GM12864 (cell line): ENCODE results near the gene IARS2.
A peak's percentile ranks its signal among the peaks of the same experiment; 100 is the strongest.
"Not testable (repeated sequence)": the region's sequence is repeated elsewhere in the genome, so short reads cannot be mapped to it uniquely, and the experiment has no call there.

ENCODE experiments used
- DNase-seq: peaks from one replicate; pipeline ENCODE4 v3.0.0-alpha.2; 2011; ENCODE audit warnings: low read depth
- H3K4me3 ChIP-seq: 2 replicates; pipeline ENCODE4 v1.5.1; 2011; ENCODE audit warnings: mild to moderate bottlenecking, low read depth, low read length, control low read depth
- TF ChIP-seq, protein P1 (sequence below): IDR thresholded peaks from 2 replicates; pipeline ENCODE4 v1.5.1; 2011; ENCODE audit warnings: low read depth, mild to moderate bottlenecking, moderate library complexity, low read length, control low read depth, inconsistent platforms; ENCODE audit errors: missing control alignments

Gene IARS2

DNA sequence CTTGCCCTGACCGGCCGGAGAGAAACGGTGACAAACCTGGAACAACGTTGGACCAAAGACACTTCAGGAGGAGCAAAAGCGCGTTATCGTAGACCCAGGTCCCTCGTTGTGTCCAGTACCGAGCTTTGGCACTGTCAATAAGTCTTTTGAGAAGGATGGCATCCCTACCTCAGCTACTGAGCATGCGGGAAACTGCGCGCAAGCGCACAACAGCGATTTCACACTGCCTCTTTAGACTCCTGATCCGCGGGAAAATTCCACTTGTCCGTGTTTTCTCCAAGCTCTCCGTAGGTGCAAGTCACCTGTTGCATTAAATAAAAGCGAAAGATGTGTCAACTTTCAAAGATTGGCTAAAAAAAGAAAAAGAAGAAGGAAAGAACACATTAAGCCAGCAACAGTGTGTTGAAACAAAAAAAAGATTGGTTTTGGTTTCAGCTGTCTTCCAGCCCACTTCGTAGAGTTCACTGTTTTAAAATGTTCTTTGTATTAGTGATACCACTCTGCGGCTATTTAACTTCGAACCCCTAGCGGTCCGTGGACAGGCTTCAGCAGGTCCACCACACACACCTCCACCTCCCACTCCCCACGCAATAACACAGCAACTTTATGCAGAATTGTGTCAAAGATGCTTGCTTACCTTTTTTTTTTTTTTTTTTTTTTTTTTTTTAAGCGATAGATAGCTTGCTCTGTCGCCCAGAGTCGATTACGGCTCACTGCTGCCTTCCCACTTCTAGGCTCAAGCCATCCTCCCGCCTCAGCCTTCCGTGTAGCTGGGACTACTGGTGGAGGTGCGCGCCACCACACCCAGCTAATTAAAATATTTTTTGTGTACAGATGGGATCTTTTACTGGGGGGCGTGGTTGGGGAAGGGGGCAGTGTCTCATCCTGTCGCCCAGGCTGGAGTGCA, 4.0 kb upstream of the IARS2 start, which contains the start of gene BPNT1:
TSS of gene BPNT1 (minus strand) at position 139 of the 907 bp plus-strand sequence. CDS start 9,942 bp downstream, outside the sequence.
- DNase-seq, result peak; percentile 98
- TF ChIP-seq, protein P1, sequence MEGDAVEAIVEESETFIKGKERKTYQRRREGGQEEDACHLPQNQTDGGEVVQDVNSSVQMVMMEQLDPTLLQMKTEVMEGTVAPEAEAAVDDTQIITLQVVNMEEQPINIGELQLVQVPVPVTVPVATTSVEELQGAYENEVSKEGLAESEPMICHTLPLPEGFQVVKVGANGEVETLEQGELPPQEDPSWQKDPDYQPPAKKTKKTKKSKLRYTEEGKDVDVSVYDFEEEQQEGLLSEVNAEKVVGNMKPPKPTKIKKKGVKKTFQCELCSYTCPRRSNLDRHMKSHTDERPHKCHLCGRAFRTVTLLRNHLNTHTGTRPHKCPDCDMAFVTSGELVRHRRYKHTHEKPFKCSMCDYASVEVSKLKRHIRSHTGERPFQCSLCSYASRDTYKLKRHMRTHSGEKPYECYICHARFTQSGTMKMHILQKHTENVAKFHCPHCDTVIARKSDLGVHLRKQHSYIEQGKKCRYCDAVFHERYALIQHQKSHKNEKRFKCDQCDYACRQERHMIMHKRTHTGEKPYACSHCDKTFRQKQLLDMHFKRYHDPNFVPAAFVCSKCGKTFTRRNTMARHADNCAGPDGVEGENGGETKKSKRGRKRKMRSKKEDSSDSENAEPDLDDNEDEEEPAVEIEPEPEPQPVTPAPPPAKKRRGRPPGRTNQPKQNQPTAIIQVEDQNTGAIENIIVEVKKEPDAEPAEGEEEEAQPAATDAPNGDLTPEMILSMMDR, result no peak
- H3K4me3 ChIP-seq, result peak within 1 kb of the TSS; percentile 80

DNA sequence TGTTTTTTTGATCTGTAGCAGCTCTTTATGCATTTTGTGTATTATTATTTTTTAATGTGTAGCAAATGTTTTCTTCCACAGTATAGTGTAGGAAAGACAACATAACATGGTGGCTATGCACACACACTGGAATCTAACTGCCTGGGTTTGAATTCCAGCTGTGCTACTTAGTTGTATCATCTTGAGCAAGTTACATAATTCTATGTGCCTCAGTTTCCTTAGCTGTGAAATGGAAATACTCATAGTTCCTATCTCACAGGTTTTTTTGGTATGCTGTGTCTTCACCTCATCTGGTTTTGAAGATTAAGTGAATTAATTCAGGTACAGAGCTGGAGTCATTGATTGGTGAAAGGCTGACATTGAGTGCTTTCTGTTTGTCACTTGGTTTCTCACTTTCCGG, 1.2 kb upstream of the IARS2 start:
- no peak for DNase-seq
- TF ChIP-seq, protein P1, result no peak

DNA sequence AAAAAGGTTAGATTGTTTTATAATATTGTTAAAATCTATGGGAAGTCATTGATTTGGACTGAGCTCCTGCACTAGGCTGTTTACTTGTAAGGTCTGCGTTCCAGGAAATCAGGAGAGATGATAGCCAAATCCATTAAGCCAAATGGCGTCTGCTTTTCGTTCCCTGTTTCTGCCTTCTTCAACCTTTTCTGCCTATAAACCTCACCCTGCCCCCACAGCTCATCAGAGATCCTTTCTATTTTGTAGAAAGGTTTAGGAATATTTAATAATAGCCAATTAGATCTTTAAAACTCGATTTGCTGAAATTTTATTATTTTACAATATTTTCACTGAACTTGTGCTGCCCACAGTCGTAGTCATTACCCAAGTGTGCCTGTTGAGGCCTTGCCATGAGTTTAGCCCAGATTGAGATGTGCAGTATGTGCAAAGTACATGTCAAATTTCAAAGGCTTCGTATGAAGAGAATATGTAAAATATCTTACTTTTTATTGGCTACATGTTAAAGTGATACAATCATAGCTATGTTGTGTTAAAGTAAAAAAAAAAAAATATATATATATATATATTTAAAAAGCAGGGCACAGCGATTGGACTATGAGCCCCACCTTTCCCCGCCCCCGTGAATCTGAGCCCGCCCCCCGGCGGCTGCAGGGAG, 444 bp upstream of the IARS2 start:
- TF ChIP-seq, protein P1, result no peak
- H3K4me3 ChIP-seq, result no peak overlapping the region
- DNase-seq, result no peak

More for the DNA sequence above, 1.2 kb upstream of the IARS2 start:
- H3K4me3 ChIP-seq, result no peak overlapping the region

DNA sequence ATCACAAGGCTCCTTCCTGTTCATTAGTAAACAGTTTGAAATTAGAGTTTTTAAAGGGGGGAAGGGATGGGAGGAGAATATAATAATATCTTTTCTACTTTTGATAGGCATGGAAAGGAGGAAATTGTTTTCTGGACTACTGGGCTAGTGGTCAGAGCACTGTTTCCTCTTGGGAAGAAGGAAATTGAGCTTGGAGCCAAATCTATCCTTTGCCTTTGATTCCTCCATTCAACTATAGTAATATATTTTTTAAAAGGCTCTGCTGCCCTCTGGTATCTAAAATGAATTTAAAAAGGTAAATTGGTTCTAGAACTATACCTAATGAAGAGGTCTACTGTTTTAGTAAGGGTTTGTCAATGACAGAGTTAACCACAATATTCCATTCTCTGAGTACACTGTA, 5.9 kb downstream of the IARS2 start:
- no peak overlapping the region for H3K4me3 ChIP-seq
- TF ChIP-seq, protein P1, result no peak
- no peak for DNase-seq

DNA sequence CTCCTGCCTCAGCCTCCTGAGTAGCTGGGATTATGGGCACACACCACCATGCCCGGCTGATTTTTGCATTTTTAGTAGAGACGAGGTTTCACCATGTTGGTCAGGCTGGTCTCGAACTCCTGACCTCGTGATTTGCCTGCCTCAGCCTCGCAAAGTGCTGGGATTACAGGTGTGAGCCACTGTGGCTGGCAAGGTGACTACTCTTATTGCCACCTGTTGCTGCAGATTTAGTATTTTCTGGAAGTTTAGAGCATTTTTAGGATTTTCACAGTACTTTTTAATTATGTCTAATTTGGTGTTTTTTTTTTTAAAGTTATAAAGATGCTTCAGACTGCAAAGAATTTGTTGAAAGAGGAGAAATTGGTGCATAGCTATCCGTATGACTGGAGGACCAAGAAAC, 16.5 kb downstream of the IARS2 start:
- DNase-seq, H3K4me3 ChIP-seq: not testable (repeated sequence)

DNA sequence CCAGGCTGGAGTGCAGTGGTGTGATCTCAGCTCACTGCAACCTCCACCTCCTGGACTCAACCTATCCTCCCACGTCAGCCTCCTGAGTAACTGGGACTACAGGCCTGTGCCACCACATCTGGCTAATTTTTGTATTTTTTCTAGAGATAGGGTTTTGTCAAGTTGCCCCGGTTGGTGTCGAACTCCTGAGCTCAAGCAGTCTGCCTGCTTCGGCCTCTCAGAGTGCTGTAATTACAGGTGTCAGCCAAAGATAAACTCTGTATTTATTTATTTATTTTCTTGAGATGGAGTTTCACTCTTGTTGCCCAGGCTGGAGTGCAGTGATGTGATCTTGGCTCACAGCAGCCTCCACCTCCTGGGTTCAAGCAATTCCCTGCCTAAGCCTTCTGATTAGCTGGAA, 18.7 kb downstream of the IARS2 start:
- H3K4me3 ChIP-seq, DNase-seq: not testable (repeated sequence)

DNA sequence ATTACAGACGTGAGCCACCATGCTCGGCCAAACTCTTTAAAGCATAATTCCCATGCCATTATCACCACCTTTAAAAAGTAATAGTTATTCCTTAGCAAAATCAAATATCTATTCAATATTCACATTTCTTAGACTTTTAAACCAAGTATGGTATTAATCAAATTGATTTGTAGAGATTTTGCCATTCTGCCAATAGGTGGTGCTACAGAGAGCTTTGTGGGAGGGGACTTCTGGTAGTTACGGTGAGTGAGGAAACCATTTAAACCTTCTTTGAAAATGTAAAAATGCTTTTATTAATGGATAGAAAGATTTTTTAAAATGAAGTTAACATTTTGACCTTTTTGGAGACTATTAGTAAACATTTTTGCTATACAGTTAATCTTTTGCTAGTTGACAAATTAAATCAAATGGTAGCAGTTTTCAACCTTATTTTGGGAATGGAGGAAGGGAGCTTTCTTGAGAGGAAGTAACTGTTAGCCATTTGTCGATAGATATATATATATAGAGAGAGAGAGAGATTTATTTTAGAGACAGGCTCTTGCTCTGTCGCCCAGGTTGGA, 19.3 kb downstream of the IARS2 start:
- DNase-seq, result no peak
- TF ChIP-seq, protein P1, result peak; percentile 51
- H3K4me3 ChIP-seq, result no peak overlapping the region

DNA sequence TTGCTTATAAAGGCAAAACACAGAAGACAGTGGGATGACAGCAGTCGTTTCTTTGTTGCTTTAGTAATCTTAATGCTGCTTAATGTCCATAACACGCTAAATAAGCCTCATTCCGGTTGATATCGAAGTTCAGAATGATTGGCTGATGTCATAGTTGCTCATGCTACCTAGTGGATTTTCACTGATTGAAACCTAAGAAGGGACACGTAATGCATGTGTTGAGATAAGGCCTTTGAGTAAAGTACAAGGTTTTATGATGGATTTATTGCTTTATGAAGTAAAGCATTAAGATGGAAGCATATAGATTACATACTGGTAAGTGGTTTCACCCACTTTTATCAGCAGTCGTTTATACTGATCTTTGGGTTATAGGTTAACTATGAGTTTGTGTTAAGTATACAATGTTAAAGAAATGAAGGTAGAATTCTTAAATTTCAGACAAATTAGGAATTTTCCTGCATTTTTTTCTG, 25.1 kb downstream of the IARS2 start:
- TF ChIP-seq, protein P1, result no peak
- H3K4me3 ChIP-seq, result no peak overlapping the region
- no peak for DNase-seq
